Measurements from ENCODE around the gene CCDC68. TPM values are rescaled to one million over a fixed set of nuclear protein-coding genes. Genes with fewer than 3 reads are reported as not detected.

The CCDC68 gene
- total RNA-seq, 4 donors from 2014 or later: 3.6 to 8.3 (median 5.5) TPM

- TF ChIP-seq EP300 (IDR thresholded peaks at IDR 0.05): no peak
- TF ChIP-seq POLR2AphosphoS5 (IDR thresholded peaks at IDR 0.05): no peak
- TF ChIP-seq CTCF (IDR thresholded peaks at IDR 0.05): no peak
- TF ChIP-seq POLR2A (IDR thresholded peaks at IDR 0.05): no peak
- Histone ChIP-seq H3K27me3 (no peaks in the 10 kb centered on the region), H3K36me3 (no peaks in the 10 kb centered on the region), H3K4me1 (peaks cover 0 to 4% (median 0%) of the 10 kb centered on the region in 3 donors), H3K9me3 (peaks cover 0 to 6% (median 0%) of the 10 kb centered on the region in 3 donors), H3K27ac (no peak overlapping the region), H3K4me3 (no peak overlapping the region)
- WGBS, 2 donors (ENCODE audit: low coverage in 1 of 2): 76 to 95% methylated on average over 6 of the region's 6 CpGs
- ATAC-seq: no peak
Observed at GRCh38 chr18:54871231-54871630, 88.0 kb downstream of the CCDC68 start.

GRCh38 chr18:54867131-54867530 is 92.1 kb downstream of the CCDC68 start:
- H3K27me3 ChIP-seq: no peaks in the 10 kb centered on the region
- no peak for ATAC-seq
- WGBS, 2 donors (ENCODE audit: low coverage in 1 of 2): 82 to 85% methylated on average over 2 to 5 of the region's 5 CpGs
- H3K36me3 ChIP-seq: no peaks in the 10 kb centered on the region
- TF ChIP-seq POLR2AphosphoS5 (IDR thresholded peaks at IDR 0.05) (no peak), EP300 (IDR thresholded peaks at IDR 0.05) (no peak), CTCF (IDR thresholded peaks at IDR 0.05) (no peak), POLR2A (IDR thresholded peaks at IDR 0.05) (no peak)
- H3K9me3 ChIP-seq: peaks cover 0 to 6% (median 0%) of the 10 kb centered on the region in 3 donors
- no peak overlapping the region for H3K27ac ChIP-seq
- H3K4me3 ChIP-seq: no peak overlapping the region
- H3K4me1 ChIP-seq: no peaks in the 10 kb centered on the region

GRCh38 chr18:54860941-54861340 is 98.3 kb downstream of the CCDC68 start:
- no peak overlapping the region for H3K27ac ChIP-seq
- H3K4me3 ChIP-seq: no peak overlapping the region
- 46 to 67% methylated on average over 1 of the region's 1 CpG for WGBS, 2 donors (ENCODE audit: low coverage in 1 of 2)
- no peaks in the 10 kb centered on the region for H3K36me3 ChIP-seq
- no peak for ATAC-seq
- H3K27me3 ChIP-seq: no peaks in the 10 kb centered on the region
- no peaks in the 10 kb centered on the region for H3K4me1 ChIP-seq
- TF ChIP-seq POLR2AphosphoS5 (IDR thresholded peaks at IDR 0.05) (no peak), CTCF (IDR thresholded peaks at IDR 0.05) (no peak), EP300 (IDR thresholded peaks at IDR 0.05) (no peak), POLR2A (IDR thresholded peaks at IDR 0.05) (no peak)
- no peaks in the 10 kb centered on the region for H3K9me3 ChIP-seq

GRCh38 chr18:54859667-54860421 is 99.4 kb downstream of the CCDC68 start:
- WGBS, 2 donors (ENCODE audit: low coverage in 1 of 2): 46 to 59% methylated on average over 7 to 9 of the region's 9 CpGs
- Histone ChIP-seq H3K4me1 (no peaks in the 10 kb centered on the region), H3K9me3 (no peaks in the 10 kb centered on the region), H3K27me3 (no peaks in the 10 kb centered on the region), H3K4me3 (no peak overlapping the region), H3K36me3 (no peaks in the 10 kb centered on the region), H3K27ac (no peak overlapping the region)
- TF ChIP-seq POLR2A (IDR thresholded peaks at IDR 0.05): no peak
- no peak for TF ChIP-seq EP300 (IDR thresholded peaks at IDR 0.05)
- ATAC-seq: no peak

GRCh38 chr18:54857499-54857898 is 101.8 kb downstream of the CCDC68 start:
- no peaks in the 10 kb centered on the region for H3K4me1 ChIP-seq
- no peaks in the 10 kb centered on the region for H3K36me3 ChIP-seq
- no peaks in the 10 kb centered on the region for H3K27me3 ChIP-seq
- ATAC-seq: no peak
- WGBS, 2 donors (ENCODE audit: low coverage in 1 of 2): 78 to 88% methylated on average over 3 of the region's 3 CpGs
- H3K9me3 ChIP-seq: no peaks in the 10 kb centered on the region
- TF ChIP-seq POLR2AphosphoS5 (IDR thresholded peaks at IDR 0.05) (no peak), POLR2A (IDR thresholded peaks at IDR 0.05) (no peak), EP300 (IDR thresholded peaks at IDR 0.05) (no peak), CTCF (IDR thresholded peaks at IDR 0.05) (no peak)
- H3K4me3 ChIP-seq: no peak overlapping the region
- no peak overlapping the region for H3K27ac ChIP-seq

Data from gastroesophageal sphincter (tissue), 4 donors.